ENCODE results near the gene IMMP1L.

- TF ChIP-seq RARB (CRISPR knock-in tag; IDR thresholded peaks at IDR 0.05), result no peak
- TF ChIP-seq ZFP30 (CRISPR knock-in tag; IDR thresholded peaks at IDR 0.05), result no peak
- no peak for TF ChIP-seq TCF4 (CRISPR knock-in tag; IDR thresholded peaks at IDR 0.05; ENCODE audit: borderline replicate concordance)
- TF ChIP-seq PPARA (CRISPR knock-in tag; IDR thresholded peaks at IDR 0.05; ENCODE audit: borderline replicate concordance), result no peak
Measured at GRCh38 chr11:31404614-31405013, 104.8 kb downstream of the IMMP1L start.
